Measurements from ENCODE around the gene ANKS1B.

The ANKS1B gene

DNA sequence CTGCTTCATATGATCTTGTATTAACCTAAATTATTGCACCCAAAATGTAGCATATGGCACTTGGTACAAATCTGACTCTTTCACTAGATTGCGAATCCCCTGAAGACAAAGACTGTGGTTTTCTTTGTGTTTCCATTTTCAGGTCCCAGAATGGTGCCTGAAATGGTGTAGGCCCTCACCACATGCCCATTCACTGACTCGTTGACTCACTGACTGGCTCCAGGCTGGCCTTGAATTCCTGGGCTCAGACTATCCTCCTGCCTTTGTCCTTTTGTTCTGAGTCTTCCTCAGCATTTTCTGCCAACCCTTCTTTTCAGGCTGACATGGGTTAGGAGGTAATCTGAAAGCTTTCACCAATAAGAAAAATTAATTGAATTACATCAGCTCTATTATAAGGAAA lies 705.8 kb downstream of the ANKS1B start:
- Histone ChIP-seq H3K9me3 (ENCODE audit: insufficient read depth, low read length) (no peaks in the 10 kb centered on the region), H3K4me3 (ENCODE audit: insufficient read length, low read depth) (no peak overlapping the region), H3K9ac (ENCODE audit: insufficient read length, low read depth) (no peak overlapping the region), H3K36me3 (ENCODE audit: insufficient read depth, insufficient read length, low read length) (no peaks in the 10 kb centered on the region), H3K4me1 (ENCODE audit: insufficient read depth, insufficient read length) (no peaks in the 10 kb centered on the region), H3K27me3 (ENCODE audit: insufficient read depth, insufficient read length) (no peaks in the 10 kb centered on the region)
- TF ChIP-seq YY1 (IDR thresholded peaks at IDR 0.05; ENCODE audit: insufficient read depth, insufficient read length): no peak
- TF ChIP-seq SUZ12 (IDR thresholded peaks at IDR 0.05; ENCODE audit: extremely low read depth, insufficient read depth, insufficient read length): no peak
- TF ChIP-seq ZNF274 (IDR thresholded peaks at IDR 0.05; ENCODE audit: low read depth, low read length): no peak
- DNase-seq (ENCODE audit: low read depth, low spot score): no peak

DNA sequence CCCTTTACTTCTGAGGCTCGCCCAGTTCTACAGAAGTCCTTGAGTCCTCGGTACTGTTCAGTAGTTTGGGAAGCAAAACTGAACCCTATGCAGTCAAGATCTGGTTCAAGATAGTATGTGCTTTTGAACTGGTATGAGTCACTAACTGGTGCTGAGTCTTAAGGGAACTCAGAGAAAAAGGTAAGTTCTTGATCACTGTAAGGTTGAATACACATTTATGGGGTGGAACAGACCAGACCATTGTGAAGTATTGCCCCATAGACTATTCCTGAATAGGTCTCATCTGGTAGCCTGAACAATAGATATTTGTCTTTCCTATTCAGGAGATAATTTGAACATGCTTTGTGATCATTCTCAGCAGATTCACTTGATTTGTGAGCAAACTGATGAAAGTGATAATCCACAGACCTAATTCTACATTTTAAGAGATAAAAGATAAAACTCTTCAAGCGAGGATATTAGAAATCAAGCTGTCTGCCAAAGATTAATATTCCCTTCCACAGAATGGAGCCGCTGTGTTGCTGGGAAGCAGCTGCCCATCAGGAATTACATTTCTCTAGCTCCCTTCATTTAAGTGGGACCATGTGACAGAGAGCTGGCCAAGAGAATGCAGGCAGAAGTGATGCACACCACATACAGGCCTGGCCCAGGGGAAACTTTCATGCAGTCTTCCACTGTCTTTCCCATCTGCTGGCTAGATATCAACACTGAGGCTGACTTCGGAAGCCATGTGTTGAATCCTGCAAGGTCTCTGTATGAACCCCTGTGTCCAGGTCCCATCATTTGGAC lies 707.0 kb downstream of the ANKS1B start:
- no peak for TF ChIP-seq SUZ12 (IDR thresholded peaks at IDR 0.05; ENCODE audit: extremely low read depth, insufficient read depth, insufficient read length)
- no peak for TF ChIP-seq YY1 (IDR thresholded peaks at IDR 0.05; ENCODE audit: insufficient read depth, insufficient read length)
- no peak for TF ChIP-seq ZNF274 (IDR thresholded peaks at IDR 0.05; ENCODE audit: low read depth, low read length)
- H3K9ac ChIP-seq (ENCODE audit: insufficient read length, low read depth): no peak overlapping the region
- H3K4me3 ChIP-seq (ENCODE audit: insufficient read length, low read depth): no peak overlapping the region
- DNase-seq (ENCODE audit: low read depth, low spot score): no peak
- no peaks in the 10 kb centered on the region for H3K36me3 ChIP-seq (ENCODE audit: insufficient read depth, insufficient read length, low read length)
- no peaks in the 10 kb centered on the region for H3K9me3 ChIP-seq (ENCODE audit: insufficient read depth, low read length)
- H3K27me3 ChIP-seq (ENCODE audit: insufficient read depth, insufficient read length): no peaks in the 10 kb centered on the region
- no peaks in the 10 kb centered on the region for H3K4me1 ChIP-seq (ENCODE audit: insufficient read depth, insufficient read length)

- H3K9ac ChIP-seq (ENCODE audit: insufficient read length, low read depth): no peak overlapping the region
- DNase-seq (ENCODE audit: low read depth, low spot score): no peak
- no peak overlapping the region for H3K4me3 ChIP-seq (ENCODE audit: insufficient read length, low read depth)
- H3K27me3 ChIP-seq (ENCODE audit: insufficient read depth, insufficient read length): no peaks in the 10 kb centered on the region
- H3K36me3 ChIP-seq (ENCODE audit: insufficient read depth, insufficient read length, low read length): no peaks in the 10 kb centered on the region
- H3K4me1 ChIP-seq (ENCODE audit: insufficient read depth, insufficient read length): no peaks in the 10 kb centered on the region
- peaks cover 11% of the 10 kb centered on the region for H3K9me3 ChIP-seq (ENCODE audit: insufficient read depth, low read length)
- no peak for TF ChIP-seq SUZ12 (IDR thresholded peaks at IDR 0.05; ENCODE audit: extremely low read depth, insufficient read depth, insufficient read length)
- TF ChIP-seq ZNF274 (IDR thresholded peaks at IDR 0.05; ENCODE audit: low read depth, low read length): no peak
- no peak for TF ChIP-seq YY1 (IDR thresholded peaks at IDR 0.05; ENCODE audit: insufficient read depth, insufficient read length)
Measured at GRCh38 chr12:99271071-99271470, 713.7 kb downstream of the ANKS1B start.

DNA sequence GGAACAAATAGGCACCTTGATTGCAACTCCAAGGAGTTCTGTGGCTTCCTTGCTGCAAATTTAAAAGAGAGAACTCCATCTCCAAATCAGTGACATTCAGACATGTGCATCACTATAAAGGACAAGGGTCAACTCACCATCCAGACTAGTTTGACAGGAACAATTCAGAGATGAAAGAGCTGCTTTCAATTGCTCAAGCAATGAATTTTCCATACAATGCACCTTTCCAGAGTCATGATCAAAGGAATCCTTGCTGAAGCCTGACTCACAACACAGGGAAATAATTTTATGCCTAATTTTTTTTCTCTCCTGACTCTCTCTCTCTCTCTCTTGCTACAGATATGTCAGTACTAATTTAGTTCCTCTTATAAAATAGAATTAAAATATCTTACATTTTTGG lies 717.7 kb downstream of the ANKS1B start:
- Histone ChIP-seq H3K9ac (ENCODE audit: insufficient read length, low read depth) (no peak overlapping the region), H3K36me3 (ENCODE audit: insufficient read depth, insufficient read length, low read length) (no peaks in the 10 kb centered on the region), H3K27me3 (ENCODE audit: insufficient read depth, insufficient read length) (no peaks in the 10 kb centered on the region), H3K4me3 (ENCODE audit: insufficient read length, low read depth) (no peak overlapping the region), H3K9me3 (ENCODE audit: insufficient read depth, low read length) (peaks cover 19% of the 10 kb centered on the region), H3K4me1 (ENCODE audit: insufficient read depth, insufficient read length) (no peaks in the 10 kb centered on the region)
- DNase-seq (ENCODE audit: low read depth, low spot score): no peak
- TF ChIP-seq SUZ12 (IDR thresholded peaks at IDR 0.05; ENCODE audit: extremely low read depth, insufficient read depth, insufficient read length) (no peak), YY1 (IDR thresholded peaks at IDR 0.05; ENCODE audit: insufficient read depth, insufficient read length) (no peak), ZNF274 (IDR thresholded peaks at IDR 0.05; ENCODE audit: low read depth, low read length) (no peak)

DNA sequence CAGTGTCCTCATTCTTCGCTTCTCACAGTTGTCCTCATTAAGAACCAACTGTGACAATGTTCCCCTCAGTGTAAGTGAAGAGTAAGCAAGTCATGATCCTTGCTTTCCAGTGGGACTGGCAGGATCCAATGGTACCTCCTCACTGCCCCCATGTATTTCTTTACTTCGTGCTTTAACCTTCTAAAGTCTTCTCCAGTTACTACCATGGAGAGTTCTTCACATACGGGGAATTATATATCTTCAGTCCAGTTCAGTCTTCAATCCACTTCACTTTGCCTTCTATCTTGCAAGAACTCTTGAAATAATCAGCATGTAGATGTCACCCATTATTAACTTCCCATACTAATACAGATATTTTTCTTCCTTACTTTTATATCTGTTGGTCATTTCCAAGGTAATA lies 719.1 kb downstream of the ANKS1B start:
- TF ChIP-seq ZNF274 (IDR thresholded peaks at IDR 0.05; ENCODE audit: low read depth, low read length) (no peak), YY1 (IDR thresholded peaks at IDR 0.05; ENCODE audit: insufficient read depth, insufficient read length) (no peak), SUZ12 (IDR thresholded peaks at IDR 0.05; ENCODE audit: extremely low read depth, insufficient read depth, insufficient read length) (no peak)
- Histone ChIP-seq H3K4me3 (ENCODE audit: insufficient read length, low read depth) (no peak overlapping the region), H3K4me1 (ENCODE audit: insufficient read depth, insufficient read length) (no peaks in the 10 kb centered on the region), H3K36me3 (ENCODE audit: insufficient read depth, insufficient read length, low read length) (no peaks in the 10 kb centered on the region), H3K9ac (ENCODE audit: insufficient read length, low read depth) (no peak overlapping the region), H3K27me3 (ENCODE audit: insufficient read depth, insufficient read length) (no peaks in the 10 kb centered on the region), H3K9me3 (ENCODE audit: insufficient read depth, low read length) (peaks cover 14% of the 10 kb centered on the region; the same call in 1 of the 2 replicates)
- no peak for DNase-seq (ENCODE audit: low read depth, low spot score)

- no peak overlapping the region for H3K9ac ChIP-seq (ENCODE audit: insufficient read length, low read depth)
- no peaks in the 10 kb centered on the region for H3K27me3 ChIP-seq (ENCODE audit: insufficient read depth, insufficient read length)
- no peaks in the 10 kb centered on the region for H3K4me1 ChIP-seq (ENCODE audit: insufficient read depth, insufficient read length)
- no peaks in the 10 kb centered on the region for H3K36me3 ChIP-seq (ENCODE audit: insufficient read depth, insufficient read length, low read length)
- no peak overlapping the region for H3K4me3 ChIP-seq (ENCODE audit: insufficient read length, low read depth)
- H3K9me3 ChIP-seq (ENCODE audit: insufficient read depth, low read length): peaks cover 10% of the 10 kb centered on the region; the same call in 1 of the 2 replicates
- TF ChIP-seq YY1 (IDR thresholded peaks at IDR 0.05; ENCODE audit: insufficient read depth, insufficient read length) (no peak), ZNF274 (IDR thresholded peaks at IDR 0.05; ENCODE audit: low read depth, low read length) (no peak), SUZ12 (IDR thresholded peaks at IDR 0.05; ENCODE audit: extremely low read depth, insufficient read depth, insufficient read length) (no peak)
- DNase-seq (ENCODE audit: low read depth, low spot score): no peak
Measured at GRCh38 chr12:99261256-99261655, 723.5 kb downstream of the ANKS1B start.

DNA sequence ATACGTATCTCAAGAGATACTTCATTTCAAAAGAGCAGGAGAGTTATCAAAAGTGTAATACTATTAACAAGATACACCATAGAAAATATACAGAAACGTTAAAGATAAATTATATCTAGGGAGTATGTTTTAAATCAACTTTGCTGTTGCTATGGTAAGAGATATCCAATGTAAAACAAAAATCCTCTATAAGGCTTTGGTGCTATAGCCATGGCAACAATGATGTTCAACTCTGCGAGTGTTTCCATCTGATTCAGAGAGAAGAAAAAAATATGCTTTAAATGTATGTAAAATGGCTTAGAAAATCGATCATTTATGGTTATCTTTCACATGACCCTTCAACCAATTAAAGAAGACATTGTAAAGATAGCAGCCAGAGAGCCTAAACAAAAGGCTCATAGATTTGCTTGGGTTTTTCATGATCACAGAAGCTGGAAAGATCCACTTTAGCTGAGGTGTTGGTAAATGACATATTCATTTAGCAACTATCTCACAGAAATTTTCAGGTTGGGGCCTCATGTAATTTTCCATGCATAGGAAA lies 724.2 kb downstream of the ANKS1B start:
- H3K9me3 ChIP-seq (ENCODE audit: insufficient read depth, low read length): peaks cover 10% of the 10 kb centered on the region; the same call in 1 of the 2 replicates
- no peak overlapping the region for H3K4me3 ChIP-seq (ENCODE audit: insufficient read length, low read depth)
- no peak for DNase-seq (ENCODE audit: low read depth, low spot score)
- no peaks in the 10 kb centered on the region for H3K4me1 ChIP-seq (ENCODE audit: insufficient read depth, insufficient read length)
- no peaks in the 10 kb centered on the region for H3K36me3 ChIP-seq (ENCODE audit: insufficient read depth, insufficient read length, low read length)
- TF ChIP-seq SUZ12 (IDR thresholded peaks at IDR 0.05; ENCODE audit: extremely low read depth, insufficient read depth, insufficient read length) (no peak), YY1 (IDR thresholded peaks at IDR 0.05; ENCODE audit: insufficient read depth, insufficient read length) (no peak), ZNF274 (IDR thresholded peaks at IDR 0.05; ENCODE audit: low read depth, low read length) (no peak)
- H3K27me3 ChIP-seq (ENCODE audit: insufficient read depth, insufficient read length): no peaks in the 10 kb centered on the region
- no peak overlapping the region for H3K9ac ChIP-seq (ENCODE audit: insufficient read length, low read depth)
